AML-193 (cell line): Measurements from ENCODE around the gene AFAP1L1.

Experiments used
- DNase-seq, 2 experiments: peaks; one replicate each; lab custom pipeline; 2025; lab: John Stamatoyannopoulos, UW

AFAP1L1 gene

GRCh38 chr5:149352169-149352568 lies 80.5 kb downstream of the AFAP1L1 start:
- DNase-seq = no peak

- no peak for DNase-seq
Measured at GRCh38 chr5:149353911-149354310, 82.3 kb downstream of the AFAP1L1 start.

DNA sequence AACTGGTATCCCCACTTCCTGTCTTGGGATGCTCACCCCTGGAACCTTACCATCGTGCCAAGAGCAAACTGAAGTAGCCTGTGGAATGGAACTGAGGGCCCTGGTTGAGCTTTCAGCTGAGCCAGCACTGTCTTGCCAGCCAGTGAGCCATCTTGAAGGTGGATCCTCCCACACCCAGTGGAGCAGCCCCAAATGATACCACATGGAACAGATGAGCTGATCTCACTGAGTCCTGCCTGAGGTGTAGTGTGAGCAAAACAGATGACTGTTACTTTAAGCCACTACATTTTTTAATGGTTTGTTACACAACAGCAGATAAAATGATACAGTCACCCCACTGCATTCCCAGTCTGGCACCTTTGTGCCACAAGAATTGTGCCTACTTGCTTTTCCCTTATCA lies 84.0 kb downstream of the AFAP1L1 start:
- no peak for DNase-seq

DNA sequence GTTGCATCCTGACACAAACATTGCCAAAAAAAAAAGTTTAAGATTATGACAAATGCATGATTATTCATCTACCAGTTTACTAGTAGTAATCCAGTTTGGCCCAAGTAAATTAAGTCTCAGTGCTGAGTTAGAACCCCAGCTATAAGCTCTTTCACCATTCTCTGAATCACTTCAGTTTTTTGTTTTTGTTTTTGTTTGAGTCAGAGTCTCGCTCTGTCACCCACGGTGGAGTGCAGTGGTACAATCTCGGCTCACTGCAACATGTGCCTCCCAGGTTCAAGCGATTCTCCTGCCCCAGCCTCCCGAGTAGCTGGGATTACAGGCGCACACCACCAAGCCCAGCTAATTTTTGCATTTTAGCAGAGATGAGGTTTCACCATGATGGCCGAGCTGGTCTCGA lies 84.7 kb downstream of the AFAP1L1 start:
- no peak for DNase-seq

DNA sequence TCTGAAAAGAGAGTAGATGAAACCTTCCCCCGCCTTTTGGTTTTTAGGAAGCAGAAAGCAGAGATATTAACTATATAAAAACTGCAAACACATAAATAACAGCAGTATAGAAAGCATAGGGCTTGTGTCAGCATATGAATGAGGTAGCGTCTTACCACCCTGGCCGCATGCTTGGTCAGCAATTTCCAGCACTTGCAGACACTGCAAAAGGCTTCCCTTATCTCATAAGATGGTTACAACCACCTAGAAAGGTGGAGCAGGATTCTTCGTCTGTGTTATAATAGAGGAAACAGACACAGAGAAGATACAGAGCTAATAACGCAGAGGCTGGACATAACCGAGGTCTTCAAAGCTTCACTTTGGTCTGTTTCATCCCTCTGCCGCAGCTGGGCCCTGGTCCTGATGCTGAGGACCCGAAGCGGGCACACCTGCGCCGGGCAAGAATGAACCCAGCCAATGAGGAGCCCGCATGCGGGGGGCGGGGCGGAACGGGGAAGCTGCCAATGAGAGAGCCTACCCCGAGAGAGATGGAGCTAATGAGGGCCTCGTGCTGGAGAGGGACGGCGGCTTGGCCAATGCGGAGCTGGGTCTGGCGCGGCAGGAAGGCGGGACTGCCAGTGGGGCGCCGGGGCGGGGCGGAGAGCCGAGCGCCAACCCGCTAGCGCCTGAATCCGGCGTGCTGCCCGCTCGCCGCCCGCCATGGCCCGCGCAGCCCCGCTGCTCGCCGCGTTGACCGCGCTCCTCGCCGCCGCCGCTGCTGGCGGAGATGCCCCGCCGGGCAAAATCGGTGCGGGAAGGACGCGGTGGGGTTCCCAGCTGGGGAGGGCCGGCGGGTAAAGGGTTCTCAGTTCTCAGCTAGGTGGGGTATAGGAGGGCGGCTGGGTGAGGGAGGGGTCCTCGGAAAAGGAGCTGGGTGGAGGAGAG lies 86.0 kb downstream of the AFAP1L1 start, which contains the start of gene PCYOX1L:
TSS of gene PCYOX1L (plus strand) at position 677 of the 924 bp plus-strand sequence. CDS start at position 700, 23 bp downstream.
- peak; percentile 90 to 92 for DNase-seq

GRCh38 chr5:149358294-149358651 lies 86.6 kb downstream of the AFAP1L1 start:
- DNase-seq = peak; percentile 45 to 67

DNA sequence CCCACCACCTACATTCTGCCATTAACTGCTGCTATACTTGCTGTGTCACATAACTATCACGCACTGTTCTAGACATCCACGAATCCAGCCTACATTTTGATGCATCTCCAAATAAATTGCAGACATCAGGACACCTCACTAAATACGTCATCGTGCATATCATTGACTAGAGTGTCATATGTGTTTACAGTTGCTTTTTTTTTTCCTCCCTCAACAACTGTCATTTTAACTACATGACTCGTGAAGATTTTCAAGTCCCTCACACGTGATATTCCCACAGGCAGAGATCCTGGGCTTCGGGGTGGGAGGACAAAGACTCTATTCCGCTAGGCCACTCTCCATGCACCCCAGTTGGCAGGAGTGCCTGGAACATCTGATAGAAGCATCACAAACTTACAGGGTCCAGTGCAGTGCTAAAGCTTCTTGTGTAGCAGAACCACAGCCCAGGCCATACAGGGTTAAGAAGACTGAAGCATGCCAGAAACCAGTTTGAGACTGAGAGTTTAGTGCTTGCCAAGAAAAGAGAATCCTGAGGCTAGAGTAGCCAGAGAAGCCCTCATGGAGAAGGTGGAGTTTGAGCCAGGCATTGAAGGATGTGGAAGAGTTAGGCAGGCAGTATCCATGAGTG lies 87.3 kb downstream of the AFAP1L1 start:
- DNase-seq = no peak

DNA sequence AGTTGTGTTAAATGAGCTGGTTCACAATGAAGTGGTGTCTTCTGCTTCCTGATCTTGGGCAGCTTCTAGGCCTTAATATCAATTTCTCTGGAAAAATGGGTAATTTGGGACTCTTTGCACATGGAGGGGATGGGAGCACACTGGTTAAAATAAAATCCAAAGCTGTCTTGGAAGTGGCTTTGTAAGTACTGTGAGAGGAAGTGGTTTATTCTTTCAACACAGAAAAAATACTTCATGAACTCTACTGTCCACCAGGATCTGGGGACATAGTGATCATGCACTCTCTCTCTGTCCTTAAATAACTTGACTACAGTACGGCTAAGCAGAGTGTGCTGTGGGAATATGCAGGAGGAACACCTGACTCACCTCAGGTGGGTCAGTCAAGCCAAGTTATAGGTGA lies 88.6 kb downstream of the AFAP1L1 start:
- DNase-seq = peak; percentile 66 to 67

DNA sequence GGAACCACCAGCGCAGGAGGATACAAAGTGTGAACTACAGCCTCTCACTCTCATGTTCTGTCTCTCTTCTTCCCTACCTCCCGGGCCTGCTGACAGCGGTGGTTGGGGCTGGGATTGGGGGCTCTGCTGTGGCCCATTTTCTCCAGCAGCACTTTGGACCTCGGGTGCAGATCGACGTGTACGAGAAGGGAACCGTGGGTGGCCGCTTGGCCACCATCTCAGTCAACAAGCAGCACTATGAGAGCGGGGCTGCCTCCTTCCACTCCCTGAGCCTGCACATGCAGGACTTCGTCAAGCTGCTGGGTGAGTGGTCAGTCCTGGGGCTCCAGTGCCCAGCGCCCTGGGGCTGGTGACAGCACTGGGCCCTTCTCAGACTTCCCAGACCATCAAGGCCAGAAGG lies 90.9 kb downstream of the AFAP1L1 start:
- DNase-seq = no peak

- peak; percentile 32 to 43 for DNase-seq
Measured at GRCh38 chr5:149363358-149363757, 91.7 kb downstream of the AFAP1L1 start.

- DNase-seq = no peak
Measured at GRCh38 chr5:149363936-149364335, 92.3 kb downstream of the AFAP1L1 start.

GRCh38 chr5:149364719-149365118 lies 93.1 kb downstream of the AFAP1L1 start:
- no peak for DNase-seq

- no peak for DNase-seq
Measured at GRCh38 chr5:149365418-149365817, 93.8 kb downstream of the AFAP1L1 start.

DNA sequence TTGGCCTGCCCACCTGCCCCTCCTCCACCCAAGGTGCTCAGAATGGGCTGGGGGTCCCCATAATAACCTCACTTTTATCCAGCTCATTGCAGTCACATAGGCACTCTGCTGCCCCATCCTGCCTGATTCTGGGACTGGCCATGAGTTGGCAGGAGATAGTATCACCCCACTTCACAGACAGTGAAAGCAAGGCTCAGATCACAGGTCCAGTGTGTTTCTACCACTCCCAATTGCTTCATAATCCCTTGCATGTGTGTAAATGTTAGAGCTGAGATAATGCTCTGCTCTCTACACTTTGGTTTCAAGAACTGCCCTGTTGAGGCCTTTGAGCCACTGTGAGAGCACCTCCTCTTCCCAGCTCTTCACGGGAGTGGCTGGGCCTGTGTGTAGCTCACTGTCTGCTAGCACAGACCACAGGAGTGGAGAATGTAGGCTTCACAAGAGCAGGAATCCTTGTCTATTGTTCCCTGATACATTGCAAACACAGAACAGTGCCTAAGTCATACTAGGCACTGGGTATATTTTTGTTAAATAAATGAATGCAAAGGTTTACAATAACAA lies 94.6 kb downstream of the AFAP1L1 start:
- DNase-seq = no peak

- peak; percentile 63 to 73 for DNase-seq
Measured at GRCh38 chr5:149367249-149367971, 95.8 kb downstream of the AFAP1L1 start.

DNA sequence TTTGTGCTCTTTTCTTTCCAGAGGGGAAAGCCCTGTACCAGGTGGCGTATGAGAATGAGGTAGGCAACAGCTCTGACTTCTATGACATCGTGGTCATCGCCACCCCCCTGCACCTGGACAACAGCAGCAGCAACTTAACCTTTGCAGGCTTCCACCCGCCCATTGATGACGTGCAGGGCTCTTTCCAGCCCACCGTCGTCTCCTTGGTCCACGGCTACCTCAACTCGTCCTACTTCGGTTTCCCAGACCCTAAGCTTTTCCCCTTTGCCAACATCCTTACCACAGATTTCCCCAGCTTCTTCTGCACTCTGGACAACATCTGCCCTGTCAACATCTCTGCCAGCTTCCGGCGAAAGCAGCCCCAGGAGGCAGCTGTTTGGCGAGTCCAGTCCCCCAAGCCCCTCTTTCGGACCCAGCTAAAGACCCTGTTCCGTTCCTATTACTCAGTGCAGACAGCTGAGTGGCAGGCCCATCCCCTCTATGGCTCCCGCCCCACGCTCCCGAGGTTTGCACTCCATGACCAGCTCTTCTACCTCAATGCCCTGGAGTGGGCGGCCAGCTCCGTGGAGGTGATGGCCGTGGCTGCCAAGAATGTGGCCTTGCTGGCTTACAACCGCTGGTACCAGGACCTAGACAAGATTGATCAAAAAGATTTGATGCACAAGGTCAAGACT lies 96.5 kb downstream of the AFAP1L1 start:
- DNase-seq = no peak

DNA sequence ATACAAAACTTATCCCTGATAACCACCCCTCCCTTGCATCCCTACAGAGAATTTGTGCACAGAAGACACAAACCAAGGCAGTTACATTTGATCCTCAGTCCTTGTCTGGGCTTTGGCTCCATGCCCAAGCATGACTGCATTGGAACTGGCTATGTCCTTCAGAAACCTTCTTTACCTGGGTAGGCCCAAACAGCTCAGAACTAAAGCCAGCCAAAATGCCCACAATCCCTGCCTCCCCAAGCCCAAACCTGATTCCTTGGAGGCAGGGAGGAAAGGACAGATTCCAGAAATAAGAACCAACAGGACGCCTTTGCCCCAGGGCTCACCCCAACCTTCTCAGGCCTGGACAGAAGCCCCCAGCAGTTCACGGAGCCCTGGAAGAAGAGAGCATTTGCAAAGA lies 99.2 kb downstream of the AFAP1L1 start:
- DNase-seq = no peak

GRCh38 chr5:149371296-149371962 lies 99.8 kb downstream of the AFAP1L1 start:
- peak; percentile 49 to 61 for DNase-seq

- no peak for DNase-seq
Measured at GRCh38 chr5:149372076-149372795, 100.6 kb downstream of the AFAP1L1 start.

- DNase-seq = no peak
Measured at GRCh38 chr5:149372932-149373331, 101.3 kb downstream of the AFAP1L1 start.
